SK-N-MC (cell line): Measurements from ENCODE around the gene IL2RG.

Experiments used
- EZH2 ChIP-seq: fragments of 200-600 bp; sonication (generic); IDR thresholded peaks from one replicate; pipeline ENCODE4 v1.6.1; 2017; ENCODE audit warnings: antibody characterized with exemption
- POLR2AphosphoS5 ChIP-seq: IDR thresholded peaks from 2 replicates; pipeline ENCODE4 v1.6.1; 2012; ENCODE audit warnings: mild to moderate bottlenecking, low read depth, low read length, borderline replicate concordance

DNA sequence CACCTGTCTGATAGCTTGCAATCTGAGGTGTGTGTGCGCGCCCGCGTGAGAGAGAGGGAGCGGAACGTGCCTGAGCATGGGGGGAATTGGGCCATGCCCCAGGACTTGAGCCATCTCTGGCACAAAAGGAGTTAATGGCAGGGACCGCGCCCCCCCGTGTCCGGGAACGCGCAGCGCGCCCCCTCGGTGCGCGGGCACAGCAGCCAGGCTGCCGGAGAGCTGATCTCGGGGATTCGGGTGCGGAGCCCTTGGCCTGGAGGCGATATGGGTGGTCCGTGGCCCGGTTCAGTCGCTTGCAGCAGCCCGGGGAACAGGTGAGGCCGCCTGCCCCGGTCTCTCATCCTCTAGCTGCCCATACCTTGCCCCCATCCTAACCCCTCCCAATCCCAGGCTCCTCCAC lies 33.3 kb upstream of the IL2RG start, which contains the start of gene NLGN3:
- TF ChIP-seq EZH2 (no peak), POLR2AphosphoS5 (no peak)
